HepG2 (cell line): ENCODE measurements around the gene CNTRL. TPM values are rescaled to one million over a fixed set of nuclear protein-coding genes. Genes with fewer than 3 reads are reported as not detected.

Source experiments
- AHDC1 ChIP-seq: sonication (generic); formaldehyde crosslinking; IDR thresholded peaks from 2 replicates; pipeline ENCODE4 v1.5.1; 2020; ENCODE audit warnings: mild to moderate bottlenecking, missing genetic modification reagents, borderline replicate concordance
- ASH2L ChIP-seq: fragments of 300-600, 200-600 bp; sonication (generic); IDR thresholded peaks from 2 replicates; pipeline ENCODE4 v1.7.0; 2017; ENCODE audit warnings: low read depth, mild to moderate bottlenecking, moderate library complexity, mixed read lengths, low read length; ENCODE audit not compliant: insufficient read length
- DMAP1 ChIP-seq: IDR thresholded peaks from 2 replicates; pipeline ENCODE4 v1.6.1; 2016
- ERF ChIP-seq: IDR thresholded peaks from 2 replicates; pipeline ENCODE4 v1.6.1; 2018; ENCODE audit warnings: missing biosample characterization, missing genetic modification reagents
- FIP1L1 ChIP-seq: fragments of 200-400 bp; formaldehyde crosslinking; IDR thresholded peaks from 2 replicates; pipeline ENCODE4 v1.6.1; 2018; ENCODE audit warnings: low read depth, mild to moderate bottlenecking, low read length, moderate library complexity, borderline replicate concordance; ENCODE audit not compliant: insufficient read depth
- ISX ChIP-seq: sonication (generic); formaldehyde crosslinking; conservative IDR thresholded peaks from 2 replicates; pipeline ENCODE4 v1.5.0; 2020; ENCODE audit warnings: missing genetic modification reagents
- KDM5A ChIP-seq: fragments of 200-600 bp; sonication (generic); IDR thresholded peaks from 2 replicates; pipeline ENCODE4 v1.7.0; 2018; ENCODE audit warnings: antibody characterized with exemption, mild to moderate bottlenecking, low read length, borderline replicate concordance
- MAFK ChIP-seq, 2 experiments: IDR thresholded peaks in 1 of 2; conservative IDR thresholded peaks in 1 of 2; 2 replicates each; pipeline ENCODE4 v1.6.1; 2011; ENCODE audit warnings: improper control_type of control experiment in 2 of 2, low read length in 2 of 2
- NCOA2 ChIP-seq: sonication (generic); formaldehyde crosslinking; IDR thresholded peaks from 2 replicates; pipeline ENCODE4 v1.8.0; 2022; ENCODE audit warnings: inconsistent platforms
- PATZ1 ChIP-seq: sonication (generic); formaldehyde crosslinking; IDR thresholded peaks from 2 replicates; pipeline ENCODE4 v1.4.0; 2020; ENCODE audit warnings: missing genetic modification reagents
- SKI ChIP-seq: fragments of 450-650 bp; IDR thresholded peaks from one replicate; pipeline ENCODE4 v1.6.1; 2018; ENCODE audit warnings: mild to moderate bottlenecking; ENCODE audit not compliant: partially characterized antibody
- SMARCC2 ChIP-seq: fragments of 450-650 bp; IDR thresholded peaks from 2 replicates; pipeline ENCODE4 v1.6.1; 2017; ENCODE audit warnings: antibody characterized with exemption, mild to moderate bottlenecking
- SRSF4 ChIP-seq: fragments of 200-400 bp; formaldehyde crosslinking; IDR thresholded peaks from one replicate; pipeline ENCODE4 v1.6.1; 2018; ENCODE audit warnings: mild to moderate bottlenecking, low read depth, low read length, moderate library complexity; ENCODE audit not compliant: poor library complexity, severe bottlenecking
- ZGPAT ChIP-seq: IDR thresholded peaks from 2 replicates; pipeline ENCODE4 v1.6.1; 2016; ENCODE audit warnings: mild to moderate bottlenecking
- ZHX1 ChIP-seq: sonication (generic); formaldehyde crosslinking; IDR thresholded peaks from 2 replicates; pipeline ENCODE4 v1.8.1; 2022; ENCODE audit warnings: low read depth, mild to moderate bottlenecking, missing genetic modification reagents
- ZNF703 ChIP-seq: sonication (generic); formaldehyde crosslinking; IDR thresholded peaks from 2 replicates; pipeline ENCODE4 v1.5.1; 2020; ENCODE audit warnings: missing genetic modification reagents, mild to moderate bottlenecking, moderate library complexity, borderline replicate concordance
- polyA plus RNA-seq, 8 experiments: library from polyadenylated mRNA; depleted of rRNA in 3 of 8; stranded (reverse) in 7 of 8; unstranded in 1 of 8; fragments of >200 nt; fragmentation: Illumina TruSeq in 4 of 8; extraction: Trizol in 4 of 8; gene quantifications; 2 replicates each; pipeline versions ENCODE4 v1.2.1 to v1.2.3, GENCODE V29; 2011 to 2016; ENCODE audit warnings: low read depth in 4 of 8, missing spikeins in 1 of 8, mixed read lengths in 1 of 8; ENCODE audit not compliant: insufficient read depth in 1 of 8
- total RNA-seq, 5 experiments: library from RNA; depleted of rRNA; stranded (reverse); fragments of >200 nt; fragmentation: Illumina TruSeq; extraction: Trizol; gene quantifications; 2 replicates each; pipeline ENCODE4 v1.2.3, GENCODE V29; 2016; ENCODE audit warnings: low read depth in 1 of 5

Gene CNTRL
- total and polyA plus RNA-seq, 2 of the 13 experiments (the other 11 are each of a cell fraction or from before 2014, with no cell fraction given), result 7.5 to 11.8 TPM

- peak; percentile 38; the same call in 1 of the 2 replicates for TF ChIP-seq AHDC1 (CRISPR knock-in tag)
- TF ChIP-seq ISX (CRISPR knock-in tag), result no peak
- no peak for TF ChIP-seq ZNF703 (CRISPR knock-in tag)
- no peak for TF ChIP-seq SKI
- TF ChIP-seq FIP1L1, result no peak
- peak; percentile 29; the same call in 1 of the 2 replicates for TF ChIP-seq KDM5A
- no peak for TF ChIP-seq SRSF4
- TF ChIP-seq ERF (CRISPR knock-in tag), result 0 out of 2 replicates have a peak, but pooled peaks have one; percentile 23
- no peak for TF ChIP-seq ZHX1 (CRISPR knock-in tag)
- peak; percentile 68; the same call in 1 of the 2 replicates for TF ChIP-seq ZGPAT (CRISPR knock-in tag)
- peak; percentile 64 for TF ChIP-seq NCOA2
- 0 out of 2 replicates have a peak, but pooled peaks have one; percentile 9 for TF ChIP-seq PATZ1 (CRISPR knock-in tag)
- TF ChIP-seq ASH2L, result peak; percentile 79
- 0 out of 2 replicates have a peak, but pooled peaks have one; percentile 22 for TF ChIP-seq DMAP1 (CRISPR knock-in tag)
- TF ChIP-seq SMARCC2, result no peak
- no peak for TF ChIP-seq MAFK (conservative IDR thresholded peaks at IDR 0.05 in 1 of 2, IDR thresholded peaks at IDR 0.05 in 1 of 2; ENCODE audit: low read length in 2 of 2)
Observed at GRCh38 chr9:121050128-121050988, 24.4 kb upstream of the CNTRL start, which contains the start of gene C5 (continued).
